A673 (cell line): Measurements from ENCODE around the gene TGIF1.

ENCODE experiments used
- CTCF ChIP-seq: fragments of 300-800, 200-600 bp; sonication (generic); conservative IDR thresholded peaks from 2 replicates; pipeline ENCODE4 v1.5.1; 2017; ENCODE audit warnings: low read depth, mild to moderate bottlenecking, antibody characterized with exemption, low read length, moderate library complexity, mixed read lengths
- EZH2 ChIP-seq: fragments of 200-600 bp; sonication (generic); IDR thresholded peaks from 2 replicates; pipeline ENCODE4 v1.6.1; 2017; ENCODE audit warnings: borderline replicate concordance, low read depth, mild to moderate bottlenecking, mixed read lengths, antibody characterized with exemption, low read length; ENCODE audit not compliant: poor library complexity, severe bottlenecking

- TF ChIP-seq CTCF (no peak), EZH2 (no peak)
These were observed 3.8 kb downstream of the TGIF1 start for GRCh38 chr18:3453540-3454364.
